HepG2 (cell line): ENCODE results near the gene PRCD. TPM values are rescaled to one million over a fixed set of nuclear protein-coding genes. Genes with fewer than 3 reads are reported as not detected.
A peak's percentile ranks its signal among the peaks of the same experiment; 100 is the strongest.

Experiments
- ASH2L ChIP-seq: fragments of 300-600, 200-600 bp; sonication (generic); IDR thresholded peaks from 2 replicates; pipeline ENCODE4 v1.7.0; 2017; ENCODE audit warnings: low read depth, mild to moderate bottlenecking, moderate library complexity, mixed read lengths, low read length; ENCODE audit not compliant: insufficient read length
- ATF7 ChIP-seq, 2 experiments: fragments of 450-650 bp in 1 of 2; sonication (generic) in 1 of 2; formaldehyde crosslinking in 1 of 2; IDR thresholded peaks; 2 replicates each; pipeline versions ENCODE4 v1.4.0 to v1.6.1; 2016 to 2020; ENCODE audit warnings: antibody characterized with exemption in 1 of 2, mild to moderate bottlenecking in 1 of 2, missing genetic modification reagents in 1 of 2
- CBFB ChIP-seq: sonication (generic); formaldehyde crosslinking; IDR thresholded peaks from 2 replicates; pipeline ENCODE4 v1.4.0; 2020; ENCODE audit warnings: missing genetic modification reagents
- EED ChIP-seq: sonication (generic); formaldehyde crosslinking; IDR thresholded peaks from 2 replicates; pipeline ENCODE4 v1.5.0; 2020; ENCODE audit warnings: mild to moderate bottlenecking, missing genetic modification reagents
- FOXK1 ChIP-seq: sonication (generic); formaldehyde crosslinking; IDR thresholded peaks from 2 replicates; pipeline ENCODE4 v1.4.0; 2020; ENCODE audit warnings: low read depth, missing genetic modification reagents, borderline replicate concordance
- RFXANK ChIP-seq: IDR thresholded peaks from 2 replicates; pipeline ENCODE4 v1.6.1; 2016
- ZBTB38 ChIP-seq: sonication (generic); formaldehyde crosslinking; IDR thresholded peaks from 2 replicates; pipeline ENCODE4 v1.5.1; 2020; ENCODE audit warnings: mild to moderate bottlenecking, missing genetic modification reagents
- ZNF546 ChIP-seq: sonication (generic); formaldehyde crosslinking; conservative IDR thresholded peaks from 2 replicates; pipeline ENCODE4 v1.8.1; 2023; ENCODE audit warnings: mild to moderate bottlenecking, missing genetic modification reagents
- ZNF670 ChIP-seq: sonication (generic); formaldehyde crosslinking; IDR thresholded peaks from 2 replicates; pipeline ENCODE4 v1.8.0; 2022; ENCODE audit warnings: mild to moderate bottlenecking, missing genetic modification reagents, borderline replicate concordance
- ZNF788 ChIP-seq: sonication (generic); formaldehyde crosslinking; IDR thresholded peaks from 2 replicates; pipeline ENCODE4 v1.5.0; 2020; ENCODE audit warnings: mild to moderate bottlenecking, missing genetic modification reagents, borderline replicate concordance
- ZNF792 ChIP-seq: IDR thresholded peaks from 2 replicates; pipeline ENCODE4 v1.6.1; 2016
- polyA plus RNA-seq, 8 experiments: library from polyadenylated mRNA; depleted of rRNA in 3 of 8; stranded (reverse) in 7 of 8; unstranded in 1 of 8; fragments of >200 nt; fragmentation: Illumina TruSeq in 4 of 8; extraction: Trizol in 4 of 8; gene quantifications; 2 replicates each; pipeline versions ENCODE4 v1.2.1 to v1.2.3, GENCODE V29; 2011 to 2016; ENCODE audit warnings: low read depth in 4 of 8, missing spikeins in 1 of 8, mixed read lengths in 1 of 8; ENCODE audit not compliant: insufficient read depth in 1 of 8
- total RNA-seq, 5 experiments: library from RNA; depleted of rRNA; stranded (reverse); fragments of >200 nt; fragmentation: Illumina TruSeq; extraction: Trizol; gene quantifications; 2 replicates each; pipeline ENCODE4 v1.2.3, GENCODE V29; 2016; ENCODE audit warnings: low read depth in 1 of 5
- TF ChIP-seq, protein P1 (sequence below): sonication (generic); formaldehyde crosslinking; IDR thresholded peaks from one replicate; pipeline ENCODE4 v1.5.1; 2020; ENCODE audit warnings: mild to moderate bottlenecking, missing genetic modification reagents; ENCODE audit errors: not compliant biosample characterization
- TF ChIP-seq, protein P2 (sequence below): IDR thresholded peaks from 2 replicates; pipeline ENCODE4 v1.6.1; 2016; ENCODE audit warnings: mild to moderate bottlenecking, missing biosample characterization, missing genetic modification reagents
- TF ChIP-seq, protein P3 (sequence below): sonication (generic); formaldehyde crosslinking; IDR thresholded peaks from 2 replicates; pipeline ENCODE4 v1.4.0; 2020; ENCODE audit warnings: missing genetic modification reagents
- TF ChIP-seq, protein P4 (sequence below): sonication (generic); formaldehyde crosslinking; IDR thresholded peaks from 2 replicates; pipeline ENCODE4 v1.5.0; 2020; ENCODE audit warnings: missing genetic modification reagents, mild to moderate bottlenecking, borderline replicate concordance

The PRCD gene
- total and polyA plus RNA-seq, 2 of the 13 experiments (the other 11 are each of a cell fraction or from before 2014, with no cell fraction given) = 0.51 TPM; not detected in 1

DNA sequence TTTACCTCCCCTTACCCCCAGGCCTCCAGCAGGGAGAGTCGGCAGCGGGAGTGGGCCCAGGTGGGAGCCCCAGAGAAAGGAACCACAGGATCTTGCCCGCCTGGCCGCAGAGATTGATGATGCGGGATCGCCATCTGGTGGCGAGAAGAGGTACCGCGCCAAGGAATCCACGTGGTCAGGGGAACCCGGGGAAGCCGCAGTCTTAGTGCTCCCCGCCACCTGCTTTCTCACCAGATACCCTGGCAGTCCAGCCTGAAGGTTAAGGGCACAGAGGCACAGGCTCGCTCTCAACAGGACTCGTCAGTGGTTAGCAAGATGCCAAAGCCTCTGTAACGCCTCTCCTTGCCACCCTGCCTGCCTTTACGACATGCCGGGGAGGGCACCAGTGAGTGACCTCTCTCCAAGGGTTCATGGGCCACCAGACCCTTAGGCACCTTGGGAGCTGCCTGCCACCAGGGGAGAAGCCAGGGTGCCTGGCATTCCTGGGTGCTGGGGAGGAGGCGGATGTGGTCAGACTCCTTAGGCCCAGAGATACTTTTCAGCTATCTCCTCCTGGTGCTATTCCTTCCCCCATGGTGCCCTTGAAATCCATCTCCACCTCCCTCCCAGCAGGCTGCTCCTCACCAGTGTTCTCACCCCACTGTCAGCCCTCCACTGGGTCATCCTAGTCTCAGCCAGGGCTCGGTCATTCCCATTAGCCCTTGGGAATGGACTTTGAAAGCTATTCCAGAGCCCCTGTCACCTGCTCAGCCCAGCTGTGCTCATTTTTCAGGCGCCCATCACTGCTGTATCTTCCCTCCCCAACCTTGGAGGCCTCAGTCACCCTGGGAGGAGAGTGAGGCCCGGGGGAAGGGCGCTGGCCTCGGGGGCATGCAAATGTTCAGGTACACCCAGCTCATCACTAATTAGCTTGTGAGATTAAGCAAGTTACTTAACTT lies 33.2 kb upstream of the PRCD start (continued):
- TF ChIP-seq, protein P1, sequence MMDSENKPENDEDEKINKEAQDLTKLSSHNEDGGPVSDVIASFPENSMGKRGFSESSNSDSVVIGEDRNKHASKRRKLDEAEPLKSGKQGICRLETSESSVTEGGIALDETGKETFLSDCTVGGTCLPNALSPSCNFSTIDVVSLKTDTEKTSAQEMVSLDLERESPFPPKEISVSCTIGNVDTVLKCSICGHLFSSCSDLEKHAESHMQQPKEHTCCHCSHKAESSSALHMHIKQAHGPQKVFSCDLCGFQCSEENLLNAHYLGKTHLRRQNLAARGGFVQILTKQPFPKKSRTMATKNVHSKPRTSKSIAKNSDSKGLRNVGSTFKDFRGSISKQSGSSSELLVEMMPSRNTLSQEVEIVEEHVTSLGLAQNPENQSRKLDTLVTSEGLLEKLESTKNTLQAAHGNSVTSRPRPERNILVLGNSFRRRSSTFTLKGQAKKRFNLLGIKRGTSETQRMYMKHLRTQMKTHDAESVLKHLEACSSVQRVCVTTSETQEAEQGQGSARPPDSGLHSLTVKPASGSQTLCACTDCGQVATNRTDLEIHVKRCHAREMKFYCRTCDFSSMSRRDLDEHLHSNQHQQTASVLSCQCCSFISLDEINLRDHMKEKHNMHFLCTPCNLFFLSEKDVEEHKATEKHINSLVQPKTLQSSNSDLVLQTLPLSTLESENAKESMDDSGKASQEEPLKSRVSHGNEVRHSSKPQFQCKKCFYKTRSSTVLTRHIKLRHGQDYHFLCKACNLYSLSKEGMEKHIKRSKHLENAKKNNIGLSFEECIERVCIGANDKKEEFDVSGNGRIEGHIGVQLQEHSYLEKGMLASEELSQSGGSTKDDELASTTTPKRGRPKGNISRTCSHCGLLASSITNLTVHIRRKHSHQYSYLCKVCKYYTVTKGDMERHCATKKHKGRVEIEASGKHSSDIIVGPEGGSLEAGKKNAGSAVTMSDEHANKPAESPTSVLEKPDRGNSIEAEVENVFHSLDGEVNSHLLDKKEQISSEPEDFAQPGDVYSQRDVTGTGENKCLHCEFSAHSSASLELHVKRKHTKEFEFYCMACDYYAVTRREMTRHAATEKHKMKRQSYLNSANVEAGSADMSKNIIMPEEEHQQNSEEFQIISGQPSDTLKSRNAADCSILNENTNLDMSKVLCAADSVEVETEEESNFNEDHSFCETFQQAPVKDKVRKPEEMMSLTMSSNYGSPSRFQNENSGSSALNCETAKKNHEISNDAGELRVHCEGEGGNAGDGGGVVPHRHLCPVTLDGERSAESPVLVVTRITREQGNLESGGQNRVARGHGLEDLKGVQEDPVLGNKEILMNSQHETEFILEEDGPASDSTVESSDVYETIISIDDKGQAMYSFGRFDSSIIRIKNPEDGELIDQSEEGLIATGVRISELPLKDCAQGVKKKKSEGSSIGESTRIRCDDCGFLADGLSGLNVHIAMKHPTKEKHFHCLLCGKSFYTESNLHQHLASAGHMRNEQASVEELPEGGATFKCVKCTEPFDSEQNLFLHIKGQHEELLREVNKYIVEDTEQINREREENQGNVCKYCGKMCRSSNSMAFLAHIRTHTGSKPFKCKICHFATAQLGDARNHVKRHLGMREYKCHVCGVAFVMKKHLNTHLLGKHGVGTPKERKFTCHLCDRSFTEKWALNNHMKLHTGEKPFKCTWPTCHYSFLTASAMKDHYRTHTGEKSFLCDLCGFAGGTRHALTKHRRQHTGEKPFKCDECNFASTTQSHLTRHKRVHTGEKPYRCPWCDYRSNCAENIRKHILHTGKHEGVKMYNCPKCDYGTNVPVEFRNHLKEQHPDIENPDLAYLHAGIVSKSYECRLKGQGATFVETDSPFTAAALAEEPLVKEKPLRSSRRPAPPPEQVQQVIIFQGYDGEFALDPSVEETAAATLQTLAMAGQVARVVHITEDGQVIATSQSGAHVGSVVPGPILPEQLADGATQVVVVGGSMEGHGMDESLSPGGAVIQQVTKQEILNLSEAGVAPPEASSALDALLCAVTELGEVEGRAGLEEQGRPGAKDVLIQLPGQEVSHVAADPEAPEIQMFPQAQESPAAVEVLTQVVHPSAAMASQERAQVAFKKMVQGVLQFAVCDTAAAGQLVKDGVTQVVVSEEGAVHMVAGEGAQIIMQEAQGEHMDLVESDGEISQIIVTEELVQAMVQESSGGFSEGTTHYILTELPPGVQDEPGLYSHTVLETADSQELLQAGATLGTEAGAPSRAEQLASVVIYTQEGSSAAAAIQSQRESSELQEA (CRISPR knock-in tag) = peak; percentile 59
- TF ChIP-seq ZNF670 = no peak
- TF ChIP-seq, protein P2, sequence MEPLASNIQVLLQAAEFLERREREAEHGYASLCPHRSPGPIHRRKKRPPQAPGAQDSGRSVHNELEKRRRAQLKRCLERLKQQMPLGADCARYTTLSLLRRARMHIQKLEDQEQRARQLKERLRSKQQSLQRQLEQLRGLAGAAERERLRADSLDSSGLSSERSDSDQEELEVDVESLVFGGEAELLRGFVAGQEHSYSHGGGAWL (CRISPR knock-in tag) = peak; percentile 77; the same call in 1 of the 2 replicates
- TF ChIP-seq ZNF788 = peak; percentile 80; the same call in 1 of the 2 replicates
- peak; percentile 97 for TF ChIP-seq EED
- no peak for TF ChIP-seq RFXANK (CRISPR knock-in tag)
- TF ChIP-seq, protein P3, sequence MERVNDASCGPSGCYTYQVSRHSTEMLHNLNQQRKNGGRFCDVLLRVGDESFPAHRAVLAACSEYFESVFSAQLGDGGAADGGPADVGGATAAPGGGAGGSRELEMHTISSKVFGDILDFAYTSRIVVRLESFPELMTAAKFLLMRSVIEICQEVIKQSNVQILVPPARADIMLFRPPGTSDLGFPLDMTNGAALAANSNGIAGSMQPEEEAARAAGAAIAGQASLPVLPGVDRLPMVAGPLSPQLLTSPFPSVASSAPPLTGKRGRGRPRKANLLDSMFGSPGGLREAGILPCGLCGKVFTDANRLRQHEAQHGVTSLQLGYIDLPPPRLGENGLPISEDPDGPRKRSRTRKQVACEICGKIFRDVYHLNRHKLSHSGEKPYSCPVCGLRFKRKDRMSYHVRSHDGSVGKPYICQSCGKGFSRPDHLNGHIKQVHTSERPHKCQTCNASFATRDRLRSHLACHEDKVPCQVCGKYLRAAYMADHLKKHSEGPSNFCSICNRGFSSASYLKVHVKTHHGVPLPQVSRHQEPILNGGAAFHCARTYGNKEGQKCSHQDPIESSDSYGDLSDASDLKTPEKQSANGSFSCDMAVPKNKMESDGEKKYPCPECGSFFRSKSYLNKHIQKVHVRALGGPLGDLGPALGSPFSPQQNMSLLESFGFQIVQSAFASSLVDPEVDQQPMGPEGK (CRISPR knock-in tag) = peak; percentile 75
- TF ChIP-seq ZBTB38 (CRISPR knock-in tag) = 0 out of 2 replicates have a peak, but pooled peaks have one; percentile 15
- no peak for TF ChIP-seq ATF7 (IDR thresholded peaks at IDR 0.05)
- no peak for TF ChIP-seq ATF7 (CRISPR knock-in tag; IDR thresholded peaks at IDR 0.05)
- 0 out of 2 replicates have a peak, but pooled peaks have one; percentile 53 for TF ChIP-seq ZNF546
- TF ChIP-seq CBFB (CRISPR knock-in tag) = peak; percentile 35; the same call in 1 of the 2 replicates
- TF ChIP-seq FOXK1 (CRISPR knock-in tag) = peak; percentile 13; the same call in 1 of the 2 replicates
- peak; percentile 47 for TF ChIP-seq ASH2L
- TF ChIP-seq ZNF792 (CRISPR knock-in tag) = peak; percentile 71; the same call in 1 of the 2 replicates
- TF ChIP-seq, protein P4, sequence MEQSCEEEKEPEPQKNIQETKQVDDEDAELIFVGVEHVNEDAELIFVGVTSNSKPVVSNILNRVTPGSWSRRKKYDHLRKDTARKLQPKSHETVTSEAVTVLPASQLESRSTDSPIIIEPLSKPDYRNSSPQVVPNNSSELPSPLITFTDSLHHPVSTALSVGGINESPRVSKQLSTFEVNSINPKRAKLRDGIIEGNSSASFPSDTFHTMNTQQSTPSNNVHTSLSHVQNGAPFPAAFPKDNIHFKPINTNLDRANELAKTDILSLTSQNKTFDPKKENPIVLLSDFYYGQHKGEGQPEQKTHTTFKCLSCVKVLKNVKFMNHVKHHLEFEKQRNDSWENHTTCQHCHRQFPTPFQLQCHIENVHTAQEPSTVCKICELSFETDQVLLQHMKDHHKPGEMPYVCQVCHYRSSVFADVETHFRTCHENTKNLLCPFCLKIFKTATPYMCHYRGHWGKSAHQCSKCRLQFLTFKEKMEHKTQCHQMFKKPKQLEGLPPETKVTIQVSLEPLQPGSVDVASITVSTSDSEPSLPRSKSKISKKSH = peak; percentile 65; the same call in 1 of the 2 replicates
